G401 (cell line): ENCODE data around the gene KCNK15. TPM values are rescaled to one million over a fixed set of nuclear protein-coding genes. Genes with fewer than 3 reads are reported as not detected.

ENCODE experiments used
- total RNA-seq: library from RNA; depleted of rRNA; stranded (reverse); fragments of >200 nt; shearing (Covaris generic); gene quantifications from 2 replicates; pipeline ENCODE4 v1.2.3, GENCODE V29; 2014; rRNA removed

The KCNK15 gene
- total RNA-seq, 1 experiment from 2014 or later: 17.9 TPM

Other genes with a start within 250 kb of the KCNK15 start
- 23.9 and 28.0 TPM in 2 replicates for gene SERINC3, start 223.8 kb upstream of the KCNK15 start, total RNA-seq
- 37.1 and 69.0 TPM in 2 replicates for gene PKIG, start 163.3 kb upstream of the KCNK15 start, total RNA-seq
- 30.6 and 47.6 TPM in 2 replicates for gene ADA, start 94.2 kb upstream of the KCNK15 start, total RNA-seq
- gene CCN5, start 30.5 kb upstream of the KCNK15 start, total RNA-seq: 0.17 TPM in 1 of 2 replicates, not detected in the other
- 8.3 and 10.9 TPM in 2 replicates for gene RIMS4, start 64.7 kb downstream of the KCNK15 start, total RNA-seq
- 96.3 and 138 TPM in 2 replicates for gene YWHAB, start 139.8 kb downstream of the KCNK15 start, total RNA-seq
- gene PABPC1L, start 164.2 kb downstream of the KCNK15 start, total RNA-seq: 3.7 and 11.4 TPM in 2 replicates
- gene TOMM34, start 214.5 kb downstream of the KCNK15 start, total RNA-seq: 22.7 and 42.0 TPM in 2 replicates
- gene STK4, start 220.6 kb downstream of the KCNK15 start, total RNA-seq: 9.3 and 11.1 TPM in 2 replicates